Suprapubic skin (tissue), 4 donors: ENCODE measurements around the gene KCND3.

Experiments
- POLR2A ChIP-seq, 2 donors: fragments of 450-650 bp; IDR thresholded peaks; one replicate each; pipeline ENCODE4 v1.6.1; 2017; ENCODE audit warnings: antibody characterized with exemption in 2 of 2, mild to moderate bottlenecking in 2 of 2, moderate library complexity in 2 of 2
- POLR2AphosphoS5 ChIP-seq, 3 donors: sonication (generic); formaldehyde crosslinking; IDR thresholded peaks; one replicate each; pipeline ENCODE4 v1.6.1; 2017; ENCODE audit warnings: antibody characterized with exemption in 3 of 3
- TF ChIP-seq, protein P1 (sequence below), 2 donors: fragments of 200-600 bp in 1 of 2; fragments of 450-650 bp in 1 of 2; sonication (generic) in 1 of 2; IDR thresholded peaks; one replicate each; pipeline ENCODE4 v1.5.1; 2016 to 2019; ENCODE audit warnings: antibody characterized with exemption in 2 of 2, mild to moderate bottlenecking in 1 of 2, moderate library complexity in 1 of 2

DNA sequence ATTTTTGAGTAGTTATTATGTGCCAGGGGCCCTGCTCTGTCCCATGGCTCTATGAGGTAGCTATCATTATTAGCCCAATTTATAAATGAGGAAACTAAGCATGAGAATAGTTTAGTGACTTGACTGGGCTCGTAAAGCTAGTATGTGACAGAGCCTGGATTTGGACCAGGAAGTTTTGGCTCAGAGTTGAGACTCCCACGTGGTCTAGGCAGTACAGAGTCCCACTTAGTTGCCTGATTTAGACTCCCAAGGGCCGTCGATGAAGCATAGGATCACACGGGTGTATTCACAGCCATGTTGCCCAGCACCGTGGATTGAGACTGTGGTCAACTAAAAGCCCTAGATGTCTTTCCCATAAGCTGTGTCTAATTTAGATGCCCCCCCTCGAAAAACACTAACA lies 152.1 kb downstream of the KCND3 start:
- TF ChIP-seq, protein P1, sequence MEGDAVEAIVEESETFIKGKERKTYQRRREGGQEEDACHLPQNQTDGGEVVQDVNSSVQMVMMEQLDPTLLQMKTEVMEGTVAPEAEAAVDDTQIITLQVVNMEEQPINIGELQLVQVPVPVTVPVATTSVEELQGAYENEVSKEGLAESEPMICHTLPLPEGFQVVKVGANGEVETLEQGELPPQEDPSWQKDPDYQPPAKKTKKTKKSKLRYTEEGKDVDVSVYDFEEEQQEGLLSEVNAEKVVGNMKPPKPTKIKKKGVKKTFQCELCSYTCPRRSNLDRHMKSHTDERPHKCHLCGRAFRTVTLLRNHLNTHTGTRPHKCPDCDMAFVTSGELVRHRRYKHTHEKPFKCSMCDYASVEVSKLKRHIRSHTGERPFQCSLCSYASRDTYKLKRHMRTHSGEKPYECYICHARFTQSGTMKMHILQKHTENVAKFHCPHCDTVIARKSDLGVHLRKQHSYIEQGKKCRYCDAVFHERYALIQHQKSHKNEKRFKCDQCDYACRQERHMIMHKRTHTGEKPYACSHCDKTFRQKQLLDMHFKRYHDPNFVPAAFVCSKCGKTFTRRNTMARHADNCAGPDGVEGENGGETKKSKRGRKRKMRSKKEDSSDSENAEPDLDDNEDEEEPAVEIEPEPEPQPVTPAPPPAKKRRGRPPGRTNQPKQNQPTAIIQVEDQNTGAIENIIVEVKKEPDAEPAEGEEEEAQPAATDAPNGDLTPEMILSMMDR (IDR thresholded peaks at IDR 0.05) = no peak
- TF ChIP-seq POLR2AphosphoS5 (IDR thresholded peaks at IDR 0.05) (no peak), POLR2A (IDR thresholded peaks at IDR 0.05) (no peak)
